GM19467 (cell line): ENCODE results near the gene RASAL2.

Experiments
- ATAC-seq: cut with Tn5 transposase; IDR thresholded peaks from one replicate; pipeline ENCODE4 v1.9.1; 2021; ENCODE audit warnings: mild to moderate bottlenecking, moderate library complexity; ENCODE audit not compliant: unreplicated experiment

The RASAL2 gene

GRCh38 chr1:178528953-178529335 is 435.0 kb downstream of the RASAL2 start:
- no peak for ATAC-seq

- ATAC-seq = no peak
Observed at GRCh38 chr1:178529364-178530036, 435.6 kb downstream of the RASAL2 start.

GRCh38 chr1:178530037-178530402 is 436.1 kb downstream of the RASAL2 start:
- no peak for ATAC-seq

GRCh38 chr1:178530502-178530901 is 436.6 kb downstream of the RASAL2 start:
- ATAC-seq = no peak

- ATAC-seq = no peak
Observed at GRCh38 chr1:178531887-178532286, 438.0 kb downstream of the RASAL2 start.

GRCh38 chr1:178532392-178532791 is 438.5 kb downstream of the RASAL2 start:
- peak; percentile 78 for ATAC-seq

- ATAC-seq = no peak
Observed at GRCh38 chr1:178533121-178533946, 439.4 kb downstream of the RASAL2 start.
